ENCODE results near the gene EPM2A.

DNA sequence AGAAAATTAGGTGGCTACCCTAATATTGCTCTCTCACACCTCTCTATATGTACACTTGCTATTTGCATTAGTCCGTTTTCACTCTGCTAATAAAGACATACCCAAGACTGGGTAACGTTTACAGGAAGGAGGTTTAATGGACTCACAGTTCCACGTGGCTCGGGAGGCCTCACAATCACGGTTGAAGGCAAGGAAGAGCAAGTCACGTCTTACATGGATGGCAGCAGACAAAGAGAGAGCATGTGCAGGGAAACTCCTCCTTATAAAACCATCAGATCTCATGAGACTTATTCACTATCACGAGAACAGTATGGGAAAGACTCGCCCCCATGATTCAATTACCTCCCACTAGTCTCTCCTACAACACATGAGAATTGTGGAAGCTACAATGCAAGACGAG is 53.4 kb downstream of the EPM2A start:
- TF ChIP-seq, protein P1, sequence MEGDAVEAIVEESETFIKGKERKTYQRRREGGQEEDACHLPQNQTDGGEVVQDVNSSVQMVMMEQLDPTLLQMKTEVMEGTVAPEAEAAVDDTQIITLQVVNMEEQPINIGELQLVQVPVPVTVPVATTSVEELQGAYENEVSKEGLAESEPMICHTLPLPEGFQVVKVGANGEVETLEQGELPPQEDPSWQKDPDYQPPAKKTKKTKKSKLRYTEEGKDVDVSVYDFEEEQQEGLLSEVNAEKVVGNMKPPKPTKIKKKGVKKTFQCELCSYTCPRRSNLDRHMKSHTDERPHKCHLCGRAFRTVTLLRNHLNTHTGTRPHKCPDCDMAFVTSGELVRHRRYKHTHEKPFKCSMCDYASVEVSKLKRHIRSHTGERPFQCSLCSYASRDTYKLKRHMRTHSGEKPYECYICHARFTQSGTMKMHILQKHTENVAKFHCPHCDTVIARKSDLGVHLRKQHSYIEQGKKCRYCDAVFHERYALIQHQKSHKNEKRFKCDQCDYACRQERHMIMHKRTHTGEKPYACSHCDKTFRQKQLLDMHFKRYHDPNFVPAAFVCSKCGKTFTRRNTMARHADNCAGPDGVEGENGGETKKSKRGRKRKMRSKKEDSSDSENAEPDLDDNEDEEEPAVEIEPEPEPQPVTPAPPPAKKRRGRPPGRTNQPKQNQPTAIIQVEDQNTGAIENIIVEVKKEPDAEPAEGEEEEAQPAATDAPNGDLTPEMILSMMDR (conservative IDR thresholded peaks at IDR 0.05), result no peak
- TF ChIP-seq ZFX (IDR thresholded peaks at IDR 0.05), result no peak

All from C4-2B (cell line).